Mesenchymal stem cell (in vitro differentiated cells and primary cell): ENCODE measurements around the gene SOX15.

ENCODE experiments used
- DNase-seq: peaks from one replicate; pipeline ENCODE4 v3.0.0-alpha.2; 2013
- H2AFZ ChIP-seq: one replicate; pipeline ENCODE4 v1.6.1; 2013; ENCODE audit warnings: low read depth, mild to moderate bottlenecking, control low read depth, inconsistent platforms, low read length, moderate library complexity
- H2AK5ac ChIP-seq: 2 replicates; pipeline ENCODE4 v1.6.1; 2013; ENCODE audit warnings: low read length, moderate library complexity, mild to moderate bottlenecking, inconsistent platforms; ENCODE audit not compliant: severe bottlenecking
- H2BK120ac ChIP-seq: one replicate; pipeline ENCODE4 v1.6.1; 2013; ENCODE audit warnings: low read depth, mild to moderate bottlenecking, inconsistent platforms, low read length, moderate library complexity
- H2BK12ac ChIP-seq, 2 experiments: one replicate each; pipeline ENCODE4 v1.6.1; 2013; ENCODE audit warnings: inconsistent platforms in 2 of 2, low read length in 2 of 2, mild to moderate bottlenecking in 2 of 2, moderate library complexity in 2 of 2, control low read depth in 1 of 2
- H2BK15ac ChIP-seq: one replicate; pipeline ENCODE4 v1.6.1; 2013; ENCODE audit warnings: mild to moderate bottlenecking, low read depth, inconsistent platforms; ENCODE audit not compliant: poor library complexity, severe bottlenecking
- H2BK5ac ChIP-seq: 2 replicates; pipeline ENCODE4 v1.6.1; 2013; ENCODE audit warnings: low read depth, mild to moderate bottlenecking, low read length, control low read depth, inconsistent platforms; ENCODE audit not compliant: poor library complexity, severe bottlenecking
- H3K14ac ChIP-seq, 2 experiments: one replicate each; pipeline ENCODE4 v1.6.1; 2013; ENCODE audit warnings: inconsistent platforms in 2 of 2, low read length in 2 of 2, control low read depth in 1 of 2, mild to moderate bottlenecking in 1 of 2, moderate library complexity in 1 of 2
- H3K18ac ChIP-seq, 2 experiments: one replicate each; pipeline ENCODE4 v1.6.1; 2013; ENCODE audit warnings: inconsistent platforms in 2 of 2, low read length in 2 of 2, control low read depth in 1 of 2, low read depth in 1 of 2, mild to moderate bottlenecking in 1 of 2
- H3K23ac ChIP-seq, 2 experiments: one replicate each; pipeline ENCODE4 v1.6.1; 2013; ENCODE audit warnings: inconsistent platforms in 2 of 2, low read length in 2 of 2, mild to moderate bottlenecking in 2 of 2, moderate library complexity in 2 of 2, control low read depth in 1 of 2
- H3K27ac ChIP-seq: 2 replicates; pipeline ENCODE4 v1.5.1; 2013; ENCODE audit warnings: mild to moderate bottlenecking, moderate library complexity, low read length, control low read depth, inconsistent platforms; ENCODE audit not compliant: poor library complexity, severe bottlenecking
- H3K27me3 ChIP-seq, 2 experiments: 2 replicates each; pipeline versions ENCODE4 v1.6.1 to v1.7.0; 2013; ENCODE audit warnings: low read length in 2 of 2, mild to moderate bottlenecking in 2 of 2, moderate library complexity in 2 of 2, control low read depth in 1 of 2, inconsistent platforms in 1 of 2; ENCODE audit not compliant: control insufficient read depth in 1 of 2, insufficient read depth in 1 of 2
- H3K36me3 ChIP-seq, 2 experiments: 2 replicates each; pipeline versions ENCODE4 v1.6.1 to v1.7.0; 2013; ENCODE audit warnings: low read length in 2 of 2, control low read depth in 1 of 2, inconsistent platforms in 1 of 2, low read depth in 1 of 2, mild to moderate bottlenecking in 1 of 2; ENCODE audit not compliant: insufficient read depth in 2 of 2, control insufficient read depth in 1 of 2
- H3K4ac ChIP-seq, 2 experiments: one replicate each; pipeline ENCODE4 v1.6.1; 2013; ENCODE audit warnings: inconsistent platforms in 2 of 2, low read length in 2 of 2, mild to moderate bottlenecking in 2 of 2, moderate library complexity in 2 of 2, control low read depth in 1 of 2, low read depth in 1 of 2
- H3K4me1 ChIP-seq: 2 replicates; pipeline ENCODE4 v1.6.1; 2013; ENCODE audit warnings: low read depth, low read length, control low read depth; ENCODE audit not compliant: control insufficient read depth, insufficient read depth
- H3K4me2 ChIP-seq: 2 replicates; pipeline ENCODE4 v1.6.1; 2013; ENCODE audit warnings: low read length, mild to moderate bottlenecking, inconsistent platforms; ENCODE audit not compliant: poor library complexity, severe bottlenecking
- H3K4me3 ChIP-seq, 2 experiments: 2 replicates each; pipeline versions ENCODE4 v1.5.1 to v1.7.0; 2013; ENCODE audit warnings: low read length in 2 of 2, mild to moderate bottlenecking in 2 of 2, control low read depth in 1 of 2, low read depth in 1 of 2; ENCODE audit not compliant: insufficient read depth in 1 of 2
- H3K79me1 ChIP-seq: replicated peaks from 2 replicates; pipeline ENCODE4 v1.6.1; 2013; ENCODE audit warnings: mild to moderate bottlenecking, control low read depth, low read length, inconsistent platforms; ENCODE audit not compliant: poor library complexity, severe bottlenecking
- H3K9ac ChIP-seq: 2 replicates; pipeline ENCODE4 v1.7.0; 2013; ENCODE audit warnings: mild to moderate bottlenecking, low read length, moderate library complexity
- H3K9me3 ChIP-seq: 2 replicates; pipeline ENCODE4 v1.7.0; 2013; ENCODE audit warnings: mild to moderate bottlenecking, low read length; ENCODE audit not compliant: control insufficient read depth
- H4K8ac ChIP-seq: one replicate; pipeline ENCODE4 v1.6.1; 2013; ENCODE audit warnings: inconsistent platforms, mild to moderate bottlenecking, low read length, moderate library complexity
- H4K91ac ChIP-seq: one replicate; pipeline ENCODE4 v1.6.1; 2013; ENCODE audit warnings: mild to moderate bottlenecking, low read length, inconsistent platforms
- WGBS: methylation state at CpG from one replicate; pipeline ENCODE4 v1.1.7; 2013; ENCODE audit warnings: mixed read lengths; 5-methylcytosine and 5-hydroxymethylcytosine counted together

SOX15 gene

GRCh38 chr17:7614425-7615264, 24.8 kb upstream of the SOX15 start, which contains the start of gene FXR2:
Gene FXR2 (minus strand): TSS chr17:7614897. CDS start chr17:7614532, 365 bp downstream.
- Histone ChIP-seq H3K18ac (peak within 1 kb of the TSS; percentile 96 to 100), H4K91ac (peak within 1 kb of the TSS; percentile 97), H3K23ac (peak within 1 kb of the TSS; percentile 80 to 98), H3K9me3 (no peaks in the 10 kb centered on the region), H3K36me3 (peaks cover 0 to 21% of the 10 kb centered on the region in 2 experiments), H3K27me3 (no peaks in the 10 kb centered on the region), H3K27ac (peak within 1 kb of the TSS; percentile 81), H3K14ac (peak within 1 kb of the TSS in 1 of 2 experiments; percentile 91), H4K8ac (peak within 1 kb of the TSS; percentile 94), H3K4me1 (peaks cover 3% of the 10 kb centered on the region), H3K4me3 (peak within 1 kb of the TSS; percentile 95 to 96), H3K79me1 (no peaks in the 10 kb centered on the region), H2AK5ac (no peak within 1 kb of the TSS), H3K4ac (peak within 1 kb of the TSS in 1 of 2 experiments; percentile 97), H3K9ac (peak within 1 kb of the TSS; percentile 95), H2BK12ac (peak within 1 kb of the TSS in 1 of 2 experiments; percentile 84), H2AFZ (peak within 1 kb of the TSS; percentile 77), H3K4me2 (peak within 1 kb of the TSS; percentile 70), H2BK5ac (peak within 1 kb of the TSS; percentile 66), H2BK15ac (peak within 1 kb of the TSS; percentile 89), H2BK120ac (peak within 1 kb of the TSS; percentile 83)
- peak; percentile 100 for DNase-seq
- WGBS: under 1% methylated on average over 72 of the region's 93 CpGs

- H2BK120ac ChIP-seq: peak overlapping the region; percentile 83
- peak overlapping the region; percentile 56 for H4K91ac ChIP-seq
- no peak overlapping the region for H2BK15ac ChIP-seq
- H3K79me1 ChIP-seq: peaks cover 2% of the 10 kb centered on the region
- peak overlapping the region; percentile 79 for H3K27ac ChIP-seq
- H2BK12ac ChIP-seq: no peak overlapping the region
- WGBS: 11% methylated on average over 20 of the region's 20 CpGs
- H4K8ac ChIP-seq: peak overlapping the region; percentile 57
- peak; percentile 63 for DNase-seq
- H3K9ac ChIP-seq: peak overlapping the region; percentile 95
- H3K9me3 ChIP-seq: no peaks in the 10 kb centered on the region
- peak overlapping the region; percentile 77 for H2AFZ ChIP-seq
- H2BK5ac ChIP-seq: peak overlapping the region; percentile 66
- peak overlapping the region in 1 of 2 experiments; percentile 97 for H3K4ac ChIP-seq
- peak overlapping the region; percentile 34 to 80 for H3K23ac ChIP-seq
- no peaks in the 10 kb centered on the region for H3K27me3 ChIP-seq
- peaks cover 0 to 24% of the 10 kb centered on the region in 2 experiments for H3K36me3 ChIP-seq
- no peak overlapping the region for H2AK5ac ChIP-seq
- H3K18ac ChIP-seq: peak overlapping the region; percentile 66 to 78
- H3K4me1 ChIP-seq: peaks cover 3% of the 10 kb centered on the region
- peak overlapping the region in 1 of 2 experiments; percentile 91 for H3K14ac ChIP-seq
- peak overlapping the region; percentile 95 to 96 for H3K4me3 ChIP-seq
- H3K4me2 ChIP-seq: peak overlapping the region; percentile 70
These were observed 24.0 kb upstream of the SOX15 start for GRCh38 chr17:7613769-7614424.

DNA sequence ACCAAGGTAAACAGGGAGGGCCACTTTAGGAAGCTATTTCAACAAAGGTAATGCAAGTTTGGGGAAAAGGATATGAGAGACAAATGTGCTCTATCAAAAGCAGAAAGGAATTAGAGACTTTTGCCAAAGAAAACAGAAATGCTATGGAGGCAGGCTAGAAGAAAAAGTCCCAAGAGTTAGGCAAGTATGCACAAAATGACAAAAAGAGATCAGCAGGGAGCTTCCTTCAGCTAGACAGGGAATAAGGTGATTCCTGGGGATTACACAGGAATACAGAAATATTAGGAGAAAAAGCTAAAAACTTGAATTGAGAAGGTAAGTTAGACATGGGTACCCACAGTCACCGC, 22.4 kb upstream of the SOX15 start:
- Histone ChIP-seq H2BK5ac (no peak overlapping the region), H3K27ac (no peak overlapping the region), H3K23ac (no peak overlapping the region), H3K27me3 (no peaks in the 10 kb centered on the region), H3K14ac (no peak overlapping the region), H2BK12ac (no peak overlapping the region), H3K79me1 (peaks cover 2% of the 10 kb centered on the region), H4K91ac (no peak overlapping the region), H3K36me3 (peaks cover 3 to 29% of the 10 kb centered on the region in 2 experiments), H2BK15ac (no peak overlapping the region), H2AK5ac (no peak overlapping the region), H3K4me2 (peak overlapping the region; percentile 58), H3K9me3 (no peaks in the 10 kb centered on the region), H3K4ac (no peak overlapping the region), H2BK120ac (no peak overlapping the region), H4K8ac (no peak overlapping the region), H2AFZ (no peak overlapping the region), H3K18ac (no peak overlapping the region), H3K9ac (peak overlapping the region; percentile 37), H3K4me3 (peak overlapping the region in 1 of 2 experiments; percentile 28), H3K4me1 (peaks cover 4% of the 10 kb centered on the region)
- DNase-seq: no peak
- 93% methylated on average over 1 of the region's 1 CpG for WGBS
